Measurements from ENCODE around the gene DLG3.

Gene DLG3

DNA sequence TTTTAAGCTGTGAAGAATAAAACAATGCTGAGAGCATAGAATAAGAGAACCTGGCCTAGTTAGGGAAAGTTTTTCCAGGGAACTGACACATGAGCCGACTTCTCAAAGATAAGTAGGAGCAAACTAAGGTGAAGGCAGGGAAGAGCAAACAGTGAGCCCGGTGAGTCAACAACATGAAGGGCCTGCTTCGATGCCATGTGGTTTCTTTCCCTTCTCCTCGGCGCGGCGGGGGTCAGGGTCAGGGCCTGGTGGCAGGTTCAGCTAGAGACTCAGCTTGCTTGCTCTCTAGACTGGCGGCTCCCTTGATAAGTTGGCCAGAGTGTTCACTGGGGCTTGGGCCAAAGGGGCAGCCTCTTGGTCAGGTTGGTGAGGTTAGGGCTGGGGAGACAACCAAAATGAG lies 81.1 kb downstream of the DLG3 start:
- DNase-seq, result no peak

DNA sequence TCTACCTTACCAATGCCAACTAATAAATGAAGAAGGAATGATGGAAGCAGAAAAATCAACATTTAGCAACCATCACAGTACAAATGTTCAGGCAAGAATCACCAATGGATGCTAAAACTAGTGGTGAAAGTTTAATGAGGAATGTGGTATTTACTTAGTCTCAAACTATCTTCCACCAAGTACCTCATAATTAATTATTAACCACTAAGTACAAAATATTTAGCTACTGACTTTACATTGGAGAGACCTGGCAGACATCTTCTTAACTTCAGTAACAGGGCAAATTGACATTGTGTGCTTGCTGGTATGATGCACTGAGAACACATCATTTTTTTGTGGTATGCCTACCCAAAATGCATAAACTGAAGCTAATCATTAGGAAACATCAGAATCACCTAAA lies 82.4 kb downstream of the DLG3 start:
- no peak for DNase-seq

DNA sequence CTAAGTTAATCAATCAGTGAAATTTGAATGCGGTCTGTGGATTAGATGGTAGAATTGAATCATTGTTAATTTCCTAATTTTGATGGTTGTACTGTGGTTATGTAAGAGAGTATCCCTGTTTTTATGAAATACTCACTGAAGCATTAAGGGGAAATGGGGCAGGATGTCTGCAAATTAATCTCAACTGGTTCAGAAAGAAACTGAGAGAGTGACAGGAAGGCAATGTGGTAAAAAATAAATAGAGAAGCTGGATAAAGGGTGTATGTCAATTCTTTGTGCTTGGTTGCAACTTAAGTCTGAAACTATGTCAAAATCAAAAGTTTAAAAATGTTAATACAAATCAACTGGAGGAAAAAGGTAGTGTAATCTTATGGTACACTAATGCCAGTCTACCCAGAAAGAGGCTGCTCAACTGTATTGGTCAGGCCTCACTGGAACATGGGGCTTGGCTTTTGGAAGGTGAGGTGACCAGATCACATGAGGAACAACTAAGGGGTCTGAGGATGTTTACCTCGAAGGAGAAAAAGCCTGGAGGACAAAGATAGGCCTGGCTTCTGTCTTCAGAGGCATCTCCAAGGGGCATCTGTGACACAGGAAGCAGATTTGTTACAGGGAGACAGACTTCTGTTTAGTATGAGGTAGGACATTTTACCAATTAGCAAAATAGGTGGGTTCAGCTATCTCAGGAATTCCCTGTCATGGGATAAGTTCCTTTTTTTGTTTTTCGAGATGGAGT lies 83.1 kb downstream of the DLG3 start:
- DNase-seq, result no peak

DNA sequence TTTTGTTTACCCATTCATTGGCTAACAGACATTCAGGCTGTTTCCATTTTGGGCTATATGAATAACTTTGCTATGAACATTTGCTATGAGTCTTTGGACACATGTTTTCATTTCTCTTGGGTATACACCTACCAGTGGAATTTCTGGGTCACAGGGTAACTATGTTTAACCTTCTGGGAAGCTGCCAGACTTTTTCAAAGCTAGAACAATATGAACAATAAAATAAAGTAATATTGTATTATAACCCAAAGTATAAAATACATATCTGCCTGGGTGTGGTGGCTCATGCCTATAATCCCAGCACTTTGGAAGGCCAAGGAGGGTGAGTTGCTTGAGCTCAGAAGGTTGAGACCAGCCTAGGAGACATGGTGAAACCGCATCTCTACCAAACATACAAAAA lies 90.6 kb downstream of the DLG3 start:
- DNase-seq, result no peak

DNA sequence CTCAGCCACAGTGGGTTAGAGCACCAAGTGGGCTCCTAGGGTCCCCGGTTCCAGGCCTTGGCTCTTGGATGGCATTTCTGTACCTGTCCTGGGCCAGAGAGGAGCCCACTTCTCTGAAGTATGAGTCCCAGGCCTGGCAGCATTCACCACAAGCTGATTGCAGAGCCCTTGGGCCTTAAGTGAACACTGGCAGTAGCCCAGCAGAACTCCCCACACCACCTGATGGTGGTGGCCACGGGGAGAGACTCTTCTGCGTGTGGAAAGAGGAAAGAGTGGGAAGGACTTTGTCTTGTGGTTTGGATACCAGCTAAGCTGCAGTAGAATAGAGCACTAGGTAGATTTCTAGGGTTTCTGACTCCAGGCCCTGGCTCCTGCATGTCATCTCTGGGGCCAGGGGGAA lies 104.8 kb downstream of the DLG3 start:
- DNase-seq, result no peak

DNA sequence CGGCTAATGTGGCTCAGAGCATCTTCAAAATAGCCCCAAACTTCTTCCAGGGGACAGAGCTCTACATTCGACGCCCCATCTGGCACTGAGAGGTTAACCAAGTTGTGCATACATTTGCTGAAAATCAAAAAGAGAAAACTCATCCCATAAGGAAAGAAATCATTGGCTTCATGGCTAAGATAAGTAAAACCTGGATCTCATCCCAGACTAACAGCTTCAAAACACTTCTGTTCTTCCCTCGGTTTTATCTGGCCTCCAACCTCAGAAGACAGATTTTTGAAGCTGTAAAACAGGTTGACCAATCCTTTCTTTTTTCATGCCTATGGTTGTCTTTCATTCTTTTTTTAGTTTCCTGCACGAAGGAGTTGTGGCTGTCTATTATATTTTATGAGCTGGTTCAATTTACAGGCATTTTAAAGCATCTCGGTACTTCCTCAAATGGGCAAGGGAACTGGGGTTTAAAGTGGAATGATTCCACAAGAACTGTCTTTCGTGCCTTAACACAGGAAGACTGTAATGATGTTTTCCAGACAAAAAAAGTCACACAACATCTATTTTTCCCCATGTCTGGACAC lies 107.6 kb downstream of the DLG3 start:
- DNase-seq, result no peak

DNA sequence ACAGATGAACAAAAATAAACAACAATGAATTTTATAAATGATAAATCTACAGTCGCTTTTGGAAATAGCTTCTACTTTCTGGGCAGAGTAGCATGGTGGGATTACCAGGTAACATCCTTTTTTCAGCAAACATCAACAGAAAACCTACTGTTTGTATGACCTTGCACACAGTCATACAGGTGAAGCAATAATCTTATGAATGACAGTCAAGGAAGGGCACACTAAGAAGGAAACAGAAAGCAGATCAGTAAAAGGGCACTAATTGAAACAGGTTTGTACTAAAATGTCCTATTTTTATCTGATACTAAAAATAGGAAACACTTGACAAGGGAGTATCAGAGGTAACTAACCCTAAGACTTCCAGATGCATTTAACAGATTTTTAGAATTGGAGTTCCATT lies 108.9 kb downstream of the DLG3 start:
- no peak for DNase-seq

DNA sequence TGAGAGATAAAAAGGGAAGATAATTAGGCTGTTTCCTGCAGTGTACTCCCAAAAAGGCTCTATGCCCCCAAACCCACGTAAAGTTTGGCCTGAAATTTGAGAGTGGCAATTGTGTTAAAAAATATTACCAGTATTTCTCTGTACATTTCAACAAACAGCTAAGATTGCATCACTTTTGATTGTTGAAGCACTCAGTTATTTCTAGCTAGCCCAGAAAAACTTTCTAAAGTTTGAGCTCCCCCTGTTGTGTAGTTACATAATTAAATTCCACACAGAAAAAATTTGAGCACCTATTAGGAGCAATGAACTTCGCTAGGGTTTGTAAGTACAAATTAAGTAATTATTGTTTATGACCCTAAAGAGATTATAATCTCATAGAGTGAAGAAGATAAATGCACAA lies 109.4 kb downstream of the DLG3 start:
- no peak for DNase-seq

DNA sequence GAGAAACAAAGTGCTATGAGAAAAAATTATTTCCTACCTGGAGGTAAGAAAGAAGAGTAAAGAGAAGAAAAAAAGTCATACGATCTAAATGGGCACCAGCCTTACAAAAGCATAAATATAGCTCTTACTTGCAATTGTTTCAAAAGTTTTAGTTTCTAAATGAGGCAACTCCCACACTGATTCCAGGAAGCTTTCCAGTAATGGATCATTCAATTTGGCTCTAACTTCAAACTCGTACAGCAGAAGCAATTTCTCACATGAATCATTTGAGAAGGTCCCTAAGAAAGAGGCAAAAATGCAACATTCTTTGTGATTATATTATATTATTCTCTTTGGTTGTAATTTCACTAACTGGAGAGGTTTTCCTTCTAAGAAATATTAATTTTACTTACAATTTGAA lies 109.9 kb downstream of the DLG3 start:
- no peak for DNase-seq

DNA sequence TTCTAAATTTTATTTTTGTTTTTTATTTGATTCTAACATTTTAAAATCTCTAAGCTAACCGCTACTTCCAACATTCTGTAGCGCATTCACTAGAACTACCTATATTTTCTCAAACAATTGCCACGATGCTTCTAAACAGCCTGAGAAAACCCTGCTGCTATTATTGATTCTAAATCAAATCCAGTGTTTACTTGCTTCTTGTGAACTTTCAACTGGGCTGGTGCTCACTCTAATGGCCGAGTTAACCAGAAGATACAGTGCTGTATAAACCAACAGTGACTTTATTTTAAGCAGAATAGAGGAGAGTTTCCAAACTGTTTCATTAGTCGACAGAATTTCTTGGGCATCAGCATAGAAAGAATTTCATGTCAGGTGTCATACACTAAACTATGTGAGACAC lies 110.3 kb downstream of the DLG3 start:
- no peak for DNase-seq

All from effector CD4-positive, alpha-beta T cell (primary cell).